Hepatocyte (in vitro differentiated cells): Measurements from ENCODE around the gene CTDSPL2. TPM values are rescaled to one million over a fixed set of nuclear protein-coding genes. Genes with fewer than 3 reads are reported as not detected.

Source experiments
- DNase-seq: peaks from one replicate; pipeline ENCODE4 v3.0.0-alpha.2; 2016; ENCODE audit warnings: low spot score
- H2AFZ ChIP-seq: fragments of 200-600 bp; sonication (generic); 2 replicates; pipeline ENCODE4 v1.6.0; 2016; ENCODE audit warnings: antibody characterized with exemption, mild to moderate bottlenecking
- H3K27ac ChIP-seq: fragments of 200-600 bp; sonication (generic); 2 replicates; pipeline ENCODE4 v1.5.1; 2016; ENCODE audit warnings: mild to moderate bottlenecking
- H3K27me3 ChIP-seq: fragments of 200-600 bp; sonication (generic); 2 replicates; pipeline ENCODE4 v1.6.1; 2016
- H3K36me3 ChIP-seq: fragments of 200-600 bp; sonication (generic); replicated peaks from 2 replicates; pipeline ENCODE4 v1.5.1; 2016; ENCODE audit warnings: low read depth; ENCODE audit not compliant: insufficient read depth
- H3K4me1 ChIP-seq: fragments of 200-600 bp; sonication (generic); 2 replicates; pipeline ENCODE4 v1.5.1; 2016; ENCODE audit warnings: mild to moderate bottlenecking, moderate library complexity; ENCODE audit not compliant: insufficient read depth
- H3K4me2 ChIP-seq: fragments of 200-600 bp; sonication (generic); 2 replicates; pipeline ENCODE4 v1.6.0; 2016
- H3K4me3 ChIP-seq: fragments of 200-600 bp; sonication (generic); 2 replicates; pipeline ENCODE4 v1.5.1; 2016; ENCODE audit warnings: mild to moderate bottlenecking
- H3K79me2 ChIP-seq: fragments of 200-600 bp; sonication (generic); 2 replicates; pipeline ENCODE4 v1.6.0; 2017; ENCODE audit warnings: mild to moderate bottlenecking
- H3K9me2 ChIP-seq: fragments of 200-600 bp; sonication (generic); replicated peaks from 2 replicates; pipeline ENCODE4 v1.6.0; 2017; ENCODE audit warnings: mild to moderate bottlenecking; ENCODE audit not compliant: insufficient read depth
- H3K9me3 ChIP-seq: fragments of 200-600 bp; sonication (generic); 2 replicates; pipeline ENCODE4 v1.5.1; 2016; ENCODE audit warnings: low read depth, mild to moderate bottlenecking
- H4K20me1 ChIP-seq: fragments of 200-600 bp; sonication (generic); 2 replicates; pipeline ENCODE4 v1.6.0; 2016; ENCODE audit warnings: mild to moderate bottlenecking; ENCODE audit not compliant: insufficient read depth, poor library complexity, severe bottlenecking
- CTCF ChIP-seq: fragments of 200-600 bp; sonication (generic); IDR thresholded peaks from 2 replicates; pipeline ENCODE4 v1.5.1; 2016; ENCODE audit warnings: antibody characterized with exemption, mild to moderate bottlenecking; ENCODE audit not compliant: poor library complexity
- EZH2 ChIP-seq: fragments of 200-600 bp; sonication (generic); IDR thresholded peaks from 2 replicates; pipeline ENCODE4 v1.6.1; 2016; ENCODE audit warnings: antibody characterized with exemption, mild to moderate bottlenecking, borderline replicate concordance
- EZH2phosphoT487 ChIP-seq: fragments of 200-600 bp; sonication (generic); IDR thresholded peaks from one replicate; pipeline ENCODE4 v1.6.1; 2018; ENCODE audit warnings: antibody characterized with exemption, mild to moderate bottlenecking, low read depth, moderate library complexity; ENCODE audit not compliant: unreplicated experiment, severe bottlenecking
- WGBS: methylation state at CpG from one replicate; pipeline ENCODE4 v1.1.6; 2016; ENCODE audit warnings: low lambda C conversion rate; ENCODE audit errors: missing lambda C conversion rate; 5-methylcytosine and 5-hydroxymethylcytosine counted together
- polyA plus RNA-seq: library from polyadenylated mRNA; unstranded; fragments of >200 nt; fragmentation: Nextera tagmentation; extraction: Ambion mirVana; gene quantifications from 2 replicates; pipeline ENCODE4 v1.2.1, GENCODE V29; 2016
- total RNA-seq: library from RNA; depleted of rRNA; stranded (reverse); fragments of >200 nt; gene quantifications from 2 replicates; pipeline ENCODE4 v1.2.3, GENCODE V29; 2014

CTDSPL2 gene
- total and polyA plus RNA-seq, 2 experiments from 2014 or later: 9.6 to 52.0 TPM

GRCh38 chr15:44568338-44568737 is 140.9 kb downstream of the CTDSPL2 start:
- no peak overlapping the region for H2AFZ ChIP-seq
- no peaks in the 10 kb centered on the region for H3K27me3 ChIP-seq
- H4K20me1 ChIP-seq: no peaks in the 10 kb centered on the region
- H3K4me3 ChIP-seq: no peak overlapping the region
- WGBS: 79% methylated on average over 3 of the region's 3 CpGs
- peaks cover 9% of the 10 kb centered on the region for H3K9me3 ChIP-seq
- peaks cover 8% of the 10 kb centered on the region for H3K36me3 ChIP-seq
- no peak overlapping the region for H3K27ac ChIP-seq
- no peak for DNase-seq
- TF ChIP-seq CTCF: no peak
- TF ChIP-seq EZH2: no peak
- no peak for TF ChIP-seq EZH2phosphoT487
- no peaks in the 10 kb centered on the region for H3K4me1 ChIP-seq
- no peaks in the 10 kb centered on the region for H3K9me2 ChIP-seq
- H3K79me2 ChIP-seq: no peaks in the 10 kb centered on the region
- H3K4me2 ChIP-seq: no peak overlapping the region

GRCh38 chr15:44569316-44569715 is 141.9 kb downstream of the CTDSPL2 start:
- no peaks in the 10 kb centered on the region for H4K20me1 ChIP-seq
- TF ChIP-seq EZH2 (no peak), CTCF (no peak), EZH2phosphoT487 (no peak)
- H2AFZ ChIP-seq: no peak overlapping the region
- 100% methylated on average over 4 of the region's 4 CpGs for WGBS
- no peak overlapping the region for H3K4me3 ChIP-seq
- no peak overlapping the region for H3K27ac ChIP-seq
- H3K4me2 ChIP-seq: no peak overlapping the region
- H3K36me3 ChIP-seq: peaks cover 8% of the 10 kb centered on the region
- DNase-seq: no peak
- H3K9me2 ChIP-seq: no peaks in the 10 kb centered on the region
- peaks cover 9% of the 10 kb centered on the region for H3K9me3 ChIP-seq
- no peaks in the 10 kb centered on the region for H3K79me2 ChIP-seq
- H3K4me1 ChIP-seq: no peaks in the 10 kb centered on the region
- no peaks in the 10 kb centered on the region for H3K27me3 ChIP-seq

- Histone ChIP-seq H3K9me3 (peaks cover 1% of the 10 kb centered on the region), H3K4me2 (no peak overlapping the region), H2AFZ (no peak overlapping the region), H3K36me3 (no peaks in the 10 kb centered on the region), H4K20me1 (no peaks in the 10 kb centered on the region), H3K27ac (no peak overlapping the region), H3K9me2 (no peaks in the 10 kb centered on the region), H3K4me3 (no peak overlapping the region), H3K4me1 (no peaks in the 10 kb centered on the region), H3K79me2 (no peaks in the 10 kb centered on the region), H3K27me3 (no peaks in the 10 kb centered on the region)
- TF ChIP-seq CTCF: no peak
- no peak for TF ChIP-seq EZH2
- no peak for DNase-seq
- 99% methylated on average over 4 of the region's 4 CpGs for WGBS
Measured at GRCh38 chr15:44570361-44570760, 142.9 kb downstream of the CTDSPL2 start.

GRCh38 chr15:44573386-44573785 is 146.0 kb downstream of the CTDSPL2 start:
- H4K20me1 ChIP-seq: no peaks in the 10 kb centered on the region
- WGBS: 97% methylated on average over 6 of the region's 6 CpGs
- no peak overlapping the region for H2AFZ ChIP-seq
- no peak overlapping the region for H3K4me2 ChIP-seq
- no peak for DNase-seq
- H3K4me3 ChIP-seq: no peak overlapping the region
- no peaks in the 10 kb centered on the region for H3K9me2 ChIP-seq
- TF ChIP-seq EZH2: no peak
- TF ChIP-seq CTCF: no peak
- TF ChIP-seq EZH2phosphoT487: no peak
- H3K79me2 ChIP-seq: no peaks in the 10 kb centered on the region
- H3K9me3 ChIP-seq: no peaks in the 10 kb centered on the region
- no peak overlapping the region for H3K27ac ChIP-seq
- H3K4me1 ChIP-seq: no peaks in the 10 kb centered on the region
- no peaks in the 10 kb centered on the region for H3K36me3 ChIP-seq
- no peaks in the 10 kb centered on the region for H3K27me3 ChIP-seq
